ENCODE data around the gene ALKBH5. TPM values are rescaled to one million over a fixed set of nuclear protein-coding genes. Genes with fewer than 3 reads are reported as not detected.

Gene ALKBH5
- total RNA-seq, 1 experiment from 2014 or later, result 97.8 TPM

DNA sequence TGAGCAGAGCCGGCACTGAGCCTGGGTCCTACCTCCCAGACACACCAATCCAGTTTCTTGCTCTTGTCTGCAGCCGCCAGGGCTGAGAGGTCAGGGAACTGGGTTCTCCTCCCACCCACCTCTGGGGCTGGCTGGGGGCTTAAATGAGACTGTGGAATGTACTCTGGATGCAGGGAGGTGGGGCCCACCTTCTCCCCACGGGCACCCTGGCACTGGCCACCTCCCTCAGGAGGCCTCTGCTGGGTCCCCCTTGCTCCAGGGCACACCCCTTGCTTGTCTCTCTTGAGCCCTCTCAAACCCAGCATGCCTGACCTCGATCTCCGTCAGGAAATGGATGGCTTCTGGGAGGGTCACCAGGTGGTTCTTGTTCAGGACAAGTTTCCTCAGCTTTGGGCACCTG lies 68.5 kb downstream of the ALKBH5 start:
- POLR2A ChIA-PET, result no interaction called here
- no peaks in the 10 kb centered on the region for H3K27me3 ChIP-seq (ENCODE audit: insufficient read depth, low read length)
- RAD21 ChIA-PET (ENCODE audit: low non-redundant PET in 1 of 2, low total read pairs in 2 of 2, uncharacterized antibody in 2 of 2, unreplicated experiment in 2 of 2), result no interaction called here
- peaks cover 6% of the 10 kb centered on the region; the same call in 1 of the 2 replicates for H4K20me1 ChIP-seq (ENCODE audit: insufficient read depth)
- no peak overlapping the region for H3K27ac ChIP-seq (ENCODE audit: low read depth, low read length)
- no peak overlapping the region for H3K4me2 ChIP-seq (ENCODE audit: low read length)
- CTCF ChIA-PET, result no interaction called here
- H3K4me1 ChIP-seq (ENCODE audit: control insufficient read depth in 1 of 2, insufficient read depth in 2 of 2, low read length in 2 of 2), result peaks cover 6 to 16% of the 10 kb centered on the region in 2 experiments; a peak in 3 of 4 replicates
- DNase-seq (ENCODE audit: low read depth, low spot score) (no peak), ATAC-seq (no peak)
- peaks cover 15 to 56% of the 10 kb centered on the region in 2 experiments for H3K36me3 ChIP-seq (ENCODE audit: control insufficient read depth in 1 of 2, insufficient read depth in 2 of 2, low read length in 2 of 2)
- peaks cover 26% of the 10 kb centered on the region for H3K79me2 ChIP-seq (ENCODE audit: insufficient read depth, low read length)
- TF ChIP-seq ELF1 (IDR thresholded peaks at IDR 0.05; ENCODE audit: borderline replicate concordance, low read depth), result no peak
- TF ChIP-seq TCF7L2 (IDR thresholded peaks at IDR 0.05; ENCODE audit: borderline replicate concordance, extremely low read depth, insufficient read depth, insufficient read length), result no peak
- TF ChIP-seq ZNF274 (IDR thresholded peaks at IDR 0.05; ENCODE audit: low read depth, low read length), result no peak
- TF ChIP-seq POLR2AphosphoS5 (IDR thresholded peaks at IDR 0.05; ENCODE audit: low read depth, low read length), result no peak
- no peak for TF ChIP-seq ZFX (IDR thresholded peaks at IDR 0.05)
- TF ChIP-seq EGR1 (IDR thresholded peaks at IDR 0.05; ENCODE audit: low read depth), result no peak
- no peak for TF ChIP-seq REST (IDR thresholded peaks at IDR 0.05; ENCODE audit: low read depth)
- TF ChIP-seq RAD21 (IDR thresholded peaks at IDR 0.05; ENCODE audit: low read depth), result no peak
- no peak for TF ChIP-seq JUND (IDR thresholded peaks at IDR 0.05)
- H3K9me3 ChIP-seq (ENCODE audit: control insufficient read depth in 1 of 2, insufficient read depth in 1 of 2, low read depth in 1 of 2, low read length in 2 of 2), result no peaks in the 10 kb centered on the region
- no peak overlapping the region for H3K9ac ChIP-seq (ENCODE audit: low read length)
- intact Hi-C loops (cut with micrococcal nuclease), result no loop called here
- H3K9me2 ChIP-seq (ENCODE audit: insufficient read depth), result no peaks in the 10 kb centered on the region
- no peak overlapping the region for H2AFZ ChIP-seq (ENCODE audit: low read depth, low read length, poor library complexity, severe bottlenecking)
- no TSS peak for BruUV-seq (replicated peaks)
- no peak overlapping the region for H3K4me3 ChIP-seq (replicated peaks in 1 of 2; ENCODE audit: low read depth in 1 of 2, low read length in 2 of 2)
